ENCODE results near the gene EXTL2. TPM values are rescaled to one million over a fixed set of nuclear protein-coding genes. Genes with fewer than 3 reads are reported as not detected.

EXTL2 gene
- total RNA-seq, 1 experiment from 2014 or later = 37.9 TPM

- Histone ChIP-seq H3K9ac (ENCODE audit: extremely low read depth, insufficient read length, low read length) (no peak overlapping the region), H4K5ac (ENCODE audit: insufficient read length, low read depth, low read length) (no peak overlapping the region), H3K56ac (ENCODE audit: insufficient read length, low read depth, low read length) (no peak overlapping the region), H2AK5ac (ENCODE audit: insufficient read length, low read length) (no peak overlapping the region), H2AFZ (ENCODE audit: low read length) (no peak overlapping the region), H3K23ac (ENCODE audit: insufficient read length, low read depth, low read length) (no peak overlapping the region), H3K18ac (ENCODE audit: insufficient read length, low read depth, low read length) (no peak overlapping the region), H3K27me3 (ENCODE audit: insufficient read depth, low read length) (no peaks in the 10 kb centered on the region), H2BK12ac (ENCODE audit: insufficient read length, low read depth, low read length) (no peak overlapping the region), H3T11ph (ENCODE audit: low read length) (no peak overlapping the region), H3K79me2 (ENCODE audit: insufficient read depth, low read length) (peaks cover 2% of the 10 kb centered on the region; the same call in 1 of the 2 replicates), H3K9me3 (ENCODE audit: control insufficient read depth, low read depth, low read length) (no peaks in the 10 kb centered on the region), H4K91ac (ENCODE audit: insufficient read length, low read depth, low read length) (no peak overlapping the region), H2BK120ac (ENCODE audit: low read depth, low read length, poor library complexity, severe bottlenecking) (no peak overlapping the region), H4K8ac (replicated peaks; ENCODE audit: insufficient read length, low read depth, low read length) (no peak overlapping the region), H3K79me1 (ENCODE audit: insufficient read depth, low read depth, low read length, poor library complexity, severe bottlenecking) (peaks cover 3% of the 10 kb centered on the region), H2BK15ac (ENCODE audit: low read depth, low read length) (no peak overlapping the region), H4K20me1 (ENCODE audit: control insufficient read depth, insufficient read depth, insufficient read length) (no peaks in the 10 kb centered on the region), H3K27ac (ENCODE audit: insufficient read length, low read depth, low read length) (no peak overlapping the region), H2BK20ac (ENCODE audit: low read depth, low read length, poor library complexity, severe bottlenecking) (no peak overlapping the region), H3K4ac (ENCODE audit: low read depth, low read length) (no peak overlapping the region), H2BK5ac (ENCODE audit: insufficient read length, low read length) (no peak overlapping the region), H3K23me2 (ENCODE audit: insufficient read length, low read depth, low read length, poor library complexity, severe bottlenecking) (no peaks in the 10 kb centered on the region), H3K4me2 (ENCODE audit: insufficient read depth, insufficient read length, low read length) (no peak overlapping the region), H3K14ac (ENCODE audit: insufficient read depth, low read length) (no peak overlapping the region), H3K4me1 (ENCODE audit: insufficient read depth, low read length) (no peaks in the 10 kb centered on the region)
- no CpG with 5 or more reads among the region's 1 CpG for WGBS (ENCODE audit: extremely low coverage, insufficient read length, low lambda C conversion rate)
- H3K27me3 Mint-ChIP-seq (ENCODE audit: low read depth) = no peaks in the 10 kb centered on the region
- H3K27ac Mint-ChIP-seq = peak overlapping the region in 1 of 3 experiments; percentile 21; a peak in 4 of 7 replicates
- TF ChIP-seq CTCF (conservative IDR thresholded peaks at IDR 0.05) = no peak
- H3K36me3 Mint-ChIP-seq (ENCODE audit: insufficient read depth in 1 of 3, low read depth in 3 of 3) = peaks cover 18 to 54% (median 48%) of the 10 kb centered on the region in 3 experiments; a peak in 6 of 7 replicates
- peaks cover 0 to 3% of the 10 kb centered on the region in 2 experiments; a peak in 2 of 5 replicates for H3K9me3 Mint-ChIP-seq
- no peak for DNase-seq
- no peaks in the 10 kb centered on the region for H3K4me1 Mint-ChIP-seq
- H3K4me3 Mint-ChIP-seq = no peak overlapping the region
Observed at GRCh38 chr1:100907887-100908286, 13.2 kb upstream of the EXTL2 start.
